GM18907 (cell line): ENCODE data around the gene COQ3.

ENCODE experiments used
- ATAC-seq: cut with Tn5 transposase; IDR thresholded peaks from one replicate; pipeline ENCODE4 v1.9.1; 2021; ENCODE audit warnings: mild to moderate bottlenecking, moderate library complexity; ENCODE audit not compliant: unreplicated experiment

The COQ3 gene, protein sequence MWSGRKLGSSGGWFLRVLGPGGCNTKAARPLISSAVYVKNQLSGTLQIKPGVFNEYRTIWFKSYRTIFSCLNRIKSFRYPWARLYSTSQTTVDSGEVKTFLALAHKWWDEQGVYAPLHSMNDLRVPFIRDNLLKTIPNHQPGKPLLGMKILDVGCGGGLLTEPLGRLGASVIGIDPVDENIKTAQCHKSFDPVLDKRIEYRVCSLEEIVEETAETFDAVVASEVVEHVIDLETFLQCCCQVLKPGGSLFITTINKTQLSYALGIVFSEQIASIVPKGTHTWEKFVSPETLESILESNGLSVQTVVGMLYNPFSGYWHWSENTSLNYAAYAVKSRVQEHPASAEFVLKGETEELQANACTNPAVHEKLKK

DNA sequence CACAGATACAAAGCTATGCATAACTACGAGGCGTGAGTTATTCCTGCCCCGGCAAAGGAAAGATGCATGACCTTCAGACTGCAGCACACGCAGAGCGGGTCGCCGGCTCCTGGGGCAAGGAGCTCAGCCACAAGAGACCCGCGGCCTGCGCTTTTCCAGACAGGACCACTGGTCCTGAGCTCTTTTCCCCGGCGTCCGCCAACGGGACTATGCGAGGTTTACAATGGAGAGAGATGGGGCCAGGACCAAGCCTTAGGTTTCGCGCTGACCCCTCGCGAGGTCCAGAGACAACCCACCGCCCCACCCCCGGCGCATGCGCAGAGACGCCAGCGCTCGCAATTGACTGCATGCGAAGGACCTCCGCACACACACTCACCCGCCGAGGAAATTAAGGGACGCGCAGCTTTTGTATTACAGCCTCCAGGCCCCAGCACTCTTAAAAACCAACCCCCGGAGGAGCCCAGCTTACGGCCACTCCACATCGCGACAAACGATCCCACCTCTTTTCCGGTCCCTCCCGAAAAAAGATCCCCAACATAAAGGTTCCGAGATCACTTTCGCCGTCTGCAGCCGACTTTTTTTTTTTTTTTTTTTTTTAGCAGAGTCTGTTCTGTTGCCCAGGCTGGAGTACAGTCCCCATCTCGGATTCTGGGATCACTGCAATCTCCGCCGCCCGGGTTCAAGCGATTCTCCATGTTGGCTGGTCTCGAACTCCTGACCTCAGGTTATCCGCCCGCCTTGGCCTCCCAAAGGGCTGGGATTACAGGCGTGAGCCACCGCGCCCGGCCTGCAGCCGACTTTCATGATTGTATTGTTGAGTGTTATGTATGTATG is at the start of gene COQ3:
Gene COQ3, minus strand, starts transcription at position 498 of the 834 bp plus-strand sequence. Its CDS starts 16 bp downstream, at position 482.
- ATAC-seq = peak; percentile 80

DNA sequence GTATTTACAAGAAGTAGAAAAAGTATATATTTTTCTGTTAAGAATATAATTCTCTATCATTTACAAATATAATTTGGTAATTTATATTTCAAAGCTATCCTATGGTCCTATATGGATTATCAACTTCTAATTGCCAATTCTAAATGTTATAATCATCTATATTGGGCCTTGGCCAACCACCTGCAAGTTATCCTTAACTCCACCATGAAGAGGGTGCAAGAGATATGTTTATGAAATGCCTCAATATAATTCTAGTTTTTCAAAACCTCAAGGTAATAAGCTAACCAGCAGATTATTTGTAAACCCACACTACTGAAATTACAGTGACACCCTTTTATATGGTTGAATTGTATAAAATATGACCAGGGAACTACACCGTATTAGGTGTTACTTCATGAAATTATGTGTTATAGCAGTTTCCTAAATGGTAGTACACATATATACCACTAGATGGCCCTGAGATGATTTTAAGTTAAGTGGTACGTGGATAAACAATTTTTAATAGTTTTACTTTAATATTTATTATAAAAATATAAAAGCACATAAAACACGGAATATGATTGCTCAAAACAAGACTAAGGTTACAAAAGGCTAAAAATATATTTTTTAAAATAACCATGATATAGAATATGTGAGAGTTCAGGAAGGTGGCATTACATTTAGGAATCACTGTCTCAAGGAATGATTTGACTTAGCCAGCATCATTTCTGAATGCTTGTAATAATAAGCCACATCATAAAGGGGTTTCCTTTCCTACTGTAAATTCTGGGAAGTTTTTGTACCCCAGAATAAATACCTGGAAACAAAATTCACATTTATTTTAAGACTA is 40.9 kb upstream of the COQ3 start:
- ATAC-seq = peak; percentile 74

DNA sequence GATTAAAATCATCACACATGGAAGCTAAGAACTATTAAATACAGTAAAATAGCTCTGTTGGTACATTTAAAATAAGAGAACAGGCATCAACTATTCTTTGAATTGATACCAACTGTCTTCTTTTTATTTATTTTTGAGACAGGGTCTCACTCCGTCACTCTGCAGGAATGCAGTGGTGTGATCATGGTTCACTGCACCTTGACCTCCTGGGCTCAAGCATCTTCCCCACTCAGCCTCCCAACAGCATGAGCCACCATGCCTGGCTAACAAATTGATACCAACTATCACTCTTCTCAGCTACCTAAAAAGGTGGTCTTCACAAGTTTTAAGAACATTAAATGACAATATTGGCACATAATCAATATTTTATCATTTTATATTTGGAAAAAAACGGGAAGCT is 38.9 kb upstream of the COQ3 start:
- ATAC-seq = no peak

DNA sequence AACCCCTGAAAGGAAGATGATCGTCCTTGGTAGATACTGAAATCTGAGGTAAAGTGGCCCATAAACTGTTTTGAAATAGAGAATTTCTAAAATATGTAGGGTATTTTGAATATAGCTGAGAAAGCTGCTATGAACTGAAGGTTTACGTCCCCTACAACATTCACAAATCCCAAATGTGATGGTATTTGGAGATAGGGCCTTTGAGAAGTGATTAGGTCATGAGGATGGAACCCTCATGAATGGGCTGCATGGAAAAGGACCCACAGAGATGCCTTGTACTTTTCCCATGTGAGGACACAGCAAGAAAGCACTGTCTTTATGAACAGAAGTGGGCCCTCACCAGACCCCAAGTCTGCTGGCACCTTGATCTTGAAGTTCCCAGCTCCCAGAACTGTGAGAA is 37.9 kb upstream of the COQ3 start:
- ATAC-seq = no peak

DNA sequence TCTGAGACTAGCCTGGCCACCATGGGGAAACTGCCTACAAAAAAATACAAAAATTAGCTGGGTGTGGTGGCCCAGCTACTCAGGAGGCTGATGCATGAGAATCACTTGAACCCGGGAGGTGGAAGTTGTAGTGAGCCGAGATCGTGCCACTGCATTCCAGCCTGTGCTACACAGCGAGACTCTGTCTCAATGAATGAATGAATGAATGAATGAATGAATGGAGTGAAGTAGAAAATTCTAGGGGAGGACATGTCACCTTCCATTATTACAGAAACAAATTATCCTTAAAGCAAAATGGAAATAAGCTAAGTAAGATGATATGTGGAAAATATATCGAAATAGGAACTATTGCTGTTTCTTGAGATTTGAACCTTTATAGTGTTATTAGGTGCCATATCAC is 34.0 kb upstream of the COQ3 start:
- ATAC-seq = no peak

DNA sequence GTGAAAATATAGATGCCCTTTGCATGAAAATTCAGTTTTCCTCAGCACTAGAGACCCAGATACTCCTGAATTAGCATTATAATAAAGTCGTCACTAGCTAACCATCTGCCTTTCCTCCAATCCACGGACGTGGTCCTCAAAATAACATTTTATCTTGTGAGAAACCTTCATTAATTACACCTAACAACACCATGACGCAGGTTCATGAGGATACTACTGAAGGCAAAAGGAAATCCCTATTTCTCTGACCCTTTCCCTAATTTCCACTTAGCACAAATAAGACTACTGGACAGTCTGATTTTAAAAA is 32.4 kb upstream of the COQ3 start:
- no peak for ATAC-seq

DNA sequence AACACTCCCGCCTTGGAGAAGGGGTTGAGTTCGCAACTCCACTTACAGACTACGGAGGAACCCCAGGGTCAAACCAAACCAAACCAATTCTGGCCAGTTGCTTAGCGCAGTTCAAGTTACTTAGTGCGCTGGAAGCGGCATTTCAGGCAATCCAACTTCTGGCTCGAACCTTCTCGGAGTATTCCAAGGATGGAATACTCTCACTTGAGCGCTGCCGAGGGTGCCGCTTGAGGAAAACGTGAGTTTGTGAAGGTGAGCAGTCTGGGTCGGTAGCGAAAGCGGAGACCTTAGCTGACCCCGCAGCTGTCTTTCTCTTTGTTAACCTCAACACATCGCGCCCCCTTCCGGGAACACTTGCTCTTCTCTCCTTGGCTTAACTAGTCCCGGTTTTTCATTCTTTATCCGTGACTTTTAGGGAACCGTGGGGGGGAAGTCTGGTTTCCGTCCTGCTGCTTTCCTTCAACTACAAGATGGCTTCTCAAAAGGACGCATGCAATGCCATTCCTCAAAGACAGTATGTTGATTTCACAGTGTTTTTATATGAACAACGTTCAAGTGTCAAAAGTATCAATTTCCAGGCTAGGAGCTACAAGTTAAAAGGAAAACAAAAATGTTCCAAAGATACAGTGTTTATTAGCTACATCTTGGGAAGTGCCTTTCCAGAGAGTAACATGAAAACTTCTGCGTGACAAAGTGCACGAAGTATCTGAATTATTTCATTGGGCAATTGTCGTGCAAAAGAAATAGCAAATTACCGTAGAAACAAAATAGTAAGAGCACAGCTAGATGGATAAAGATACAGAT is 31.9 kb upstream of the COQ3 start:
- peak; percentile 62 for ATAC-seq

DNA sequence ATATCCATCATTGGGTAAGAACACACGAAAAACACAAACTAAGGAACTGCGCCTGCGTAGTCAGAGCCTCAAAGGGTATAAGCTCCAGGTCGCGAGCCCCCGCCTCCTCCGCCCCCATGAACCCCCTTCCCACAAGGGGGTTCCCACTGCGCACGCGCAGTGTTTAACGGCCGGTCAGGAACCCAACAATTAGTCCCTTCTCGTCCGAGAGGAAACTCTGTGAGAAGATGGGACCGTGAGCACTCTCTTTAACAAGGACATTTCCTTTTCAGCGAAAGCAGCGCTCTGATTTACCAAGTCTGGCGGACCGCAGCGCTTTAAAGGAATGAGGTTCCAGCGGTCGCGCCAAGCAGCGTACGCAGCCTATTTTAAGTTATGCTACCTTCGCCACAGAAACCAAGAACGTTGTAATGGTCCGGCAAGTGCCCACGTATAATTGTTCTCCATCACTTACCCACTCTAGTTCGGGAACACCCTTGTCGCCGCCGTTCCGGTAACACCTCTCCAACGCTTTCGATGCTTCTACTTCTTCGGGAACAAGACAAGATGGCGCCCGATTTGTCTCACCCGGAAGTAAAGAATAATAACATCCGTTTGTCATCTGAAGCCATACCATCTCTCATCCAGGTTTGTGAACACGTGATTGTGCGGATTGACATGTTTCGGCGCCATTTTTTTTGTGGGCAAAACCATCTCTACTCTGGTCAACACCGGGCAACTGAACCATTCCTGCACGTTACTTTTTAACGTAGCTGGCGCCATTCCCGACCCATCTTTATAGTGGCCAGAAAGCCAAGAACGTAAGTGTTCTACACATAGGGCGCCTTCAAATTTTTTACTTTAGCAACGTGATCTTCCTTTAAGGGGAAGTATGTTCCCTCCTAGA is 31.0 kb upstream of the COQ3 start, which contains the start of gene PNISR:
Gene PNISR, minus strand, starts transcription at position 548 of the 886 bp plus-strand sequence. CDS start 10,649 bp downstream, outside the sequence.
- peak; percentile 93 for ATAC-seq

DNA sequence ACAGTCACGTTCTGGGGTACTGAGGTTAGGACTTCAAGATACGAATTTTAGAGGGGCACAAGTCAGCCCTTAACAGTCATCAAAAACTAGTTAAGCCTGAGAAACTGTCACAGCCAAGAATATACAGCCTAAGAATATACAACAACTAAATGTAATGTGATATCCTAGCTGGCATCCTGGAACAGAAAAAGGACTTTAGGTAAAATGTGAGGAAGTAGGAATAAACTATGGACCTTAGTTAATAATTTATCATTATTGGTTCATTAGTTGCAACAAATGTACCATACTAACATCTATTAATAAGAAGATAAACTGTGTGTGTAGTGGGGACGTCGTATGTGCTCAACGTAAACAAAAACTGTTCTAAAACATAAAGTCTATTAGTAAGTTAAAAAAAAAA is 30.0 kb upstream of the COQ3 start:
- ATAC-seq = no peak

DNA sequence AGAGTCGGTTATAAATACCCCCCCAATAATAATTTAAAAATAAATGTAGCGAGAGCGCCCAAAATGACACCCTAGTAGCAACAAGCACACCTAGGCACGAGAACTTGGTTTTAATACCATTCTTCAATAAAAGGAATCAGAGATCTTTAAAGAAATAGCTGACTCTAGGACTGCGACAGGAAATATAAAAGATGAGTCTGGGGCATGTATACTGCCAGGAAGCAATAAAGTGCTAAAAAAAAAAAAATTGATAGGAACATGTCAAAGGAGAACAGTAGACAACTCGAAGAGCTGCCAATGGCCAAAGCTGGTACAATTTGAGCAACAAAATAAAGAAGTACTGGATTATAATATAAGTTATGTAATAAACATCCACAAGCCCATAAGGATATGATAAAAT is 28.9 kb upstream of the COQ3 start:
- no peak for ATAC-seq

DNA sequence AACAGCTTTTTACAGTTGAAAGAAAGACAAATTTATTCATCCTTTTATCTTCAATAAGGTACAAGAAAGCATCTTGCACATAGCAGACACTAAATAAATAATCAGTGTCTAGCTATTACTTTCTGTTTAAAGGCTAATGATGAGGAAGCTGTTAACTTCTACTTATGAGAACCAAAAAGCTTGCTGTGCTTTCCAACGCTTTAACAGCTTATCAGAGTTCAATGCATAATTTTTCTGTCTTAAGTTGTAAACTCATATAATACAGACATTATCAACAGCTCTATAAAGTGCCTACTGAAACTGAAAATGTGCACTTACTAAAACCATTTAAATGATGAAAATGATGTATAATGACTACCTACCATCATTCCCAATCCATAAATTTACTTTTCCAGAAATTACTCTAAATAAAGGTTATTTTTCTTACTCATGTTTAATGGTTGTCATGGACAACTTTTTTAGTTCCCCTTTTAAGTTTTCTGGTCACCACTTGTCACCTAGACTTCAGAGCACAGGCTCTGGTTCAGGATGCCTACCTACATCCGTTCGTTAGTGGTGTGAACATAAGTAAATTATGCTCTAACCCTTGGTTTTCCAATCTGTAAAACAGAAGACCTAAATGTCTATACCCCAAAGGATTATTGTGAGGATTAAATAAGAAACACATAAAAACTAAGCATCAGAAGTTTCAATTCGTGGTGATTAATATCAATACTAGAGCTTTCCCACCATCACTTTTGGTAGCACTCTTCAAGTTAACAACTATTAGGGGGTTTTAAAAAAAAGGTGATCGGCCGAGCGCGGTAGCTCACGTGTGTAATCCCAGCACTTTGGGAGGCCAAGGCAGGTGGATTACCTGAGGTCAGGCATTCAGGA is 23.1 kb upstream of the COQ3 start:
- ATAC-seq = peak; percentile 90

DNA sequence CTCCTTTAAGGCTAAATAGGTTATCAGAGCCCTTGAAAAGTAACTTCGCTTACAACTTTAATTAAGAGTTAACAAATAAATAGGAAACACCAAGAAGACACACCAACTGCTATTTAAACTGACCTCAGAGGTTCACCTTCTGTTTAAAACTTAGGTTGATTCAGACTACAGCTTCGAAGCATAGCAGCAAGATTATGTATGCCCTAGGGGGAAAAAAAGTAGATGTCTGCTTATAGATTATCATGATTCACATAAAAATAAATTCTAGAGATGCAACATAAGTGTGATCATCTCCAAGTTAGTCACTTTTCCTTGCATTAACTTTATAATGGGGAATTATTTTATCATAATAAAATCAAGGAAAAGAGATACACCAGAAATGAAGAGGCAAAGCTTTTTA is 22.2 kb upstream of the COQ3 start:
- no peak for ATAC-seq

DNA sequence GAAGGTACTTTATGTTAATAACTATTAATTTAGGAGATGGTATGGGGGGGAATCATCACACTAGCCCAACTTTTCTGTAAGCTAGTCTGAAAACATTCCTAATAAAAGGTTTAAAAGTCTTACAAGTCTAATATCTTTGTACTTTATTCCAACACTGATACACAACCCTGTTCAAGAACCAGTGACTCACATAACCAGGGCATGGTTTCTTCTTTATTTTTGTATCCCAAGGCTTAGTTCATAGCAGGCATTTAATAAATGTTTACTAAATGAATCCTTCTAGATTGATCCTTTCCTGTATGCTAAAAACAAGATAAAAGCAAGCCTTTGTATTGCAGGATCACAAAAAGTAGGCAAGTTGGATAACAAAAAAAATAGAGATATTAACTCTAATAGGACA is 21.5 kb upstream of the COQ3 start:
- ATAC-seq = no peak

DNA sequence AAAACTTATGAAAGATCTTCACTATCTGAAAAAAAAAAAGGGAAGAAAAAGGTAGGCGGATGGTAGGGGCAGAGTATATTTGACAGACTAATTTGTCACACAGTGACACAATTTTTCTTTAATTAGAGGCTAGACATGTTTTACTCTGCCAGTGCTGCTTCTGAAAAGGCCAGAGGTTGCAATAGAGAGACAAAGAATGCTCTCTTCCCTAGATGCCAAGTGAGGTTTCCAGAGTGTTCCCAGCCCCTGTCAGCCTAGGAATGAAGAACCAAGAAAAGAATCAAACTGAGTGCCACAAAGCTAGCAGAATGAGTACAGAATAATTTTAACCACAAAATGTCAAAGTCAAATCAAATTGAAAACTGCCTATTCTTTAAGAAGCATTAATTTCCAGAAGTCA is 18.1 kb upstream of the COQ3 start:
- no peak for ATAC-seq

DNA sequence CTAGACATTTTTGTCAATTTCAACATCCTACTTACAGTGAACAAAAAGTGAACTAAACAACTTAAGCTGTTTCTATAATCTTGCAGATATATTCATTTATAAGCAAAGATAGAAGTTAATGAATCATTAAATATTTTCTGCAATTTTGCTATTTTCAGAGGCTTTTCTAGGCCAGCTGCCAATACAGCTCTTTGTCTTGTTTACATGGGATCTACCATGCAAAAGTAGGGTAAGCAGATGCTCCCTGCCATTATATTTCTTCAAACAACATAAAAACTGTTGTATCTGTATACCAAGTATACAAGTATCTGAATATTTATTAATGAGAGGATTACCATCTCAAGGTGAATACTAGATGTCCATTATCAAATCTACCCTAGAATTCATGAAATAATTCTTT is 15.7 kb upstream of the COQ3 start:
- ATAC-seq = no peak

DNA sequence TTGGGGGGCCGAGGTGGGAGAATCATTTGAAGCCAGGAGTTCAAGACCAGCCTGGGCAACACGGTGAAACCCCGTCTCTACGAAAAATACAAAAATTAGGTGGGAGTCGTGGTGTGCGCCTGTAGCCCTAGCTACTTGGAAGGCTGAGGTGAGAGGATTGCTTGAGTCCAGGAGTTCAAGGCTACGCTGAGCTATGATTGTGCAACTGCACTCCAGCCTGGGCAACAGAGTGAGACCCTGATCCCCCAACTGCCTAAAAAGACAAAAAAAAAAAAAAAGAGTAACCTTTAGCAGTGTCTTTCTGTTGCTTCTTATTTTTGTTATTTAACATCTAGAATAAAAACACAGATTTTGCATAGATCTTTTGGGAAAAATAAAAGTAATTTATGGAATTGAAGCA is 13.1 kb upstream of the COQ3 start:
- no peak for ATAC-seq

DNA sequence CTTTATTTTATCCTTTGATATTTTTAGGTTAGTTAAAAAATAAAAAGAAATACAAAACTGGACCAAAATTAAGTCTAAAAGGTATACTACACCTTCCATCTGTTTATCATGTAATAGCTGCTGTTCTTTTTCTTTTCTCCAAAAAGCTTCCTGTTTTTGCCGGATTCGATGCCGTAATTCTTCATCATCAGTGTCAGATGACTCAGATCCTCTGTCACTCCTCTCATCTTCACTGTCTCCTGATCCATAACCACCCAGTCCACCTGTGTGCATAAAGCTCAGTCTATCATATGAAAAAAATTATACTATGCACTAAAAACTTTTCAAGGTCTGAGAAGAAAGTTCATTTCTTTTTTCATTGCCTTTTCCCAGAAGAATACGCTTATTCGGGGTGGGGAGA is 8.5 kb upstream of the COQ3 start:
- no peak for ATAC-seq

DNA sequence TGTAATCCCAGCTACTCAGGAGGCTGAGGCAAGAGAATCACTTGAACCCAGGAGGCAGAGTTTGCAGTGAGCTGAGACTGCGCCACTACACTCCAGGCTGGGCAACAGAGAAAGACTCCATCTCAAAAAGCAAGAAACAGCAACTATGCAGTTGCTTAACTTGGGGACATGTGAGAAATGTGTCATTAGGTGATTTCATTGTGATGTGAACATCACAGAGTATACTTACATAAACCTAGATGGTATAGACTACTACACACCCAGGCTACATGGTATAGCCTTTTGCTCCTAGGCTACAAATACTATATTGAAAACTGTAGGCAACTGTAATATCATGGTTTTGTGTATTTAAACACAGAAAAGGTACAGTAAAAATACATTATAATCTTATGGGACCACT is 3.3 kb upstream of the COQ3 start:
- ATAC-seq = no peak

DNA sequence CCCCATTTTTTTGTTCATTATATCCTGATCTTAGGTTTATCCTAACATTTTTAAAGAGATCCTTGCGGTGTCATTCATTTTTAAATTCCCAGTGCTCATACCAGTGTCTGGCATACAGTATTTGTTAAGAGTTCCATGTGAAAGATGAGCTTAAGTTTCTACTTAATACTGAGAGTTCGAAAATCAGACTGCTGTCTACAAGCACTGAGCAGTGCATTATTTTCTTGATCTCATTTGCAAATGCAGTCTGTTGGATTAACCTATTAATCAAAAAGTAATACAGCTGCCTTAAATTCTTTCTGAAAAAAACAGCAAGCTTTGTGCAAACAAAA is 663 bp downstream of the COQ3 start:
- ATAC-seq = peak; percentile 31
